ENCODE data around the gene FNDC3B.

- TF ChIP-seq, protein P1, sequence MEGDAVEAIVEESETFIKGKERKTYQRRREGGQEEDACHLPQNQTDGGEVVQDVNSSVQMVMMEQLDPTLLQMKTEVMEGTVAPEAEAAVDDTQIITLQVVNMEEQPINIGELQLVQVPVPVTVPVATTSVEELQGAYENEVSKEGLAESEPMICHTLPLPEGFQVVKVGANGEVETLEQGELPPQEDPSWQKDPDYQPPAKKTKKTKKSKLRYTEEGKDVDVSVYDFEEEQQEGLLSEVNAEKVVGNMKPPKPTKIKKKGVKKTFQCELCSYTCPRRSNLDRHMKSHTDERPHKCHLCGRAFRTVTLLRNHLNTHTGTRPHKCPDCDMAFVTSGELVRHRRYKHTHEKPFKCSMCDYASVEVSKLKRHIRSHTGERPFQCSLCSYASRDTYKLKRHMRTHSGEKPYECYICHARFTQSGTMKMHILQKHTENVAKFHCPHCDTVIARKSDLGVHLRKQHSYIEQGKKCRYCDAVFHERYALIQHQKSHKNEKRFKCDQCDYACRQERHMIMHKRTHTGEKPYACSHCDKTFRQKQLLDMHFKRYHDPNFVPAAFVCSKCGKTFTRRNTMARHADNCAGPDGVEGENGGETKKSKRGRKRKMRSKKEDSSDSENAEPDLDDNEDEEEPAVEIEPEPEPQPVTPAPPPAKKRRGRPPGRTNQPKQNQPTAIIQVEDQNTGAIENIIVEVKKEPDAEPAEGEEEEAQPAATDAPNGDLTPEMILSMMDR (IDR thresholded peaks at IDR 0.05; ENCODE audit: low read depth, low read length), result no peak
- TF ChIP-seq, protein P2, sequence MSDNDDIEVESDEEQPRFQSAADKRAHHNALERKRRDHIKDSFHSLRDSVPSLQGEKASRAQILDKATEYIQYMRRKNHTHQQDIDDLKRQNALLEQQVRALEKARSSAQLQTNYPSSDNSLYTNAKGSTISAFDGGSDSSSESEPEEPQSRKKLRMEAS (IDR thresholded peaks at IDR 0.05; ENCODE audit: low read depth, low read length), result no peak
Observed at GRCh38 chr3:172260381-172260780, 221.0 kb downstream of the FNDC3B start.
